ENCODE results near the gene COMMD6.

DNA sequence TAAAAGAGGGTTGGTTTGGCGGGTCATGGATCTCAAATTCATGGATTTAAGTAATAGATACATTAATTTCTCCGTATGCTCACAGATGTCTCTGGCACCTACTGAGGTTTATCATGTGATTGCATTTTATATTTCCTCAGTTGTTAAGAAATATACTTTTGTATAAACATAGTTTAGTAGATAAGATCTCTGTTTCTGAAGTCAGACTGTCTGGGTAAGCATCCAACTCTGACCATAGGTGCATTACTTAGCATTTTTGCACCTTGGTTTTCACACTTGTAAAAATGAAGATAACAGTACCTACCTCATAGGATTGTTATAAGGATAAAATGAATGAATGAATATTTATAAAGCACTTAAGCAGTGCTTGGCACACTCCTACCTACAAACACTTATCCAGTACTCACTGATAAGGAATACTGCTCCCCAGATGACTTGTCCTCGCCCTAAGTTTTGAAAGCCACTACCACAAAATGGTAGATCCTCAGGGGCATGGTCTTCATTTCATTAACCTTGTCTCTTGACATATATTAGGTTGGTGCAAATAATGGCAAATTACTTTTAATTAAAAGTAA, 26.5 kb downstream of the COMMD6 start:
- no peak for TF ChIP-seq ZNF274 (IDR thresholded peaks at IDR 0.05; ENCODE audit: low read depth, low read length)
- no peak for TF ChIP-seq YY1 (IDR thresholded peaks at IDR 0.05; ENCODE audit: insufficient read depth, insufficient read length)
- TF ChIP-seq SUZ12 (IDR thresholded peaks at IDR 0.05; ENCODE audit: extremely low read depth, insufficient read depth, insufficient read length) = no peak

All from NT2/D1 (cell line).